Peyer's patch (tissue), 4 donors: ENCODE data around the gene ARSI.

Source experiments
- CTCF ChIP-seq, 6 experiments: fragments of 450-650 bp in 4 of 6; fragments of 200-600 bp in 2 of 6; sonication (generic) in 1 of 6; IDR thresholded peaks; one replicate each; pipeline ENCODE4 v1.5.1; 2017 to 2019; ENCODE audit warnings: antibody characterized with exemption in 6 of 6, mild to moderate bottlenecking in 3 of 6, moderate library complexity in 1 of 6
- POLR2A ChIP-seq, 2 donors: fragments of 450-650 bp; IDR thresholded peaks; one replicate each; pipeline ENCODE4 v1.5.1; 2017; ENCODE audit warnings: antibody characterized with exemption in 2 of 2, mild to moderate bottlenecking in 2 of 2, moderate library complexity in 2 of 2

GRCh38 chr5:150270541-150271295 is 32.0 kb downstream of the ARSI start:
- TF ChIP-seq CTCF (IDR thresholded peaks at IDR 0.05) = no peak
- TF ChIP-seq POLR2A (IDR thresholded peaks at IDR 0.05) = no peak
